Gastrocnemius medialis (tissue), 4 donors: ENCODE results near the gene PADI3. TPM values are rescaled to one million over a fixed set of nuclear protein-coding genes. Genes with fewer than 3 reads are reported as not detected.
"Not testable (repeated sequence)": the region's sequence is repeated elsewhere in the genome, so short reads cannot be mapped to it uniquely, and the experiment has no call there.

Experiments used
- ATAC-seq, 2 donors: fragments of 150-250 bp; one replicate each; pipeline ENCODE4 v1.9.1; 2016
- DNase-seq, 2 donors: peaks; one replicate each; pipeline ENCODE4 v3.0.0-alpha.2; 2019
- H3K27ac ChIP-seq, 4 donors: fragments of 200-600 bp; sonication (generic); 1 replicate in 1 of 4; 2 replicates in 3 of 4; pipeline ENCODE4 v1.5.1; 2016 to 2018; ENCODE audit warnings: mild to moderate bottlenecking in 2 of 4, moderate library complexity in 1 of 4
- H3K27me3 ChIP-seq, 3 donors: fragments of 200-600 bp; sonication (generic) in 2 of 3; 1 replicate in 1 of 3; 2 replicates in 2 of 3; pipeline versions ENCODE4 v1.5.1 to v1.6.0; 2016 to 2019; ENCODE audit warnings: mild to moderate bottlenecking in 1 of 3, moderate library complexity in 1 of 3
- H3K36me3 ChIP-seq, 2 donors: fragments of 200-600 bp; sonication (generic) in 1 of 2; one replicate each; pipeline ENCODE4 v1.5.1; 2017 to 2018
- H3K4me1 ChIP-seq, 2 donors: fragments of 200-600 bp; sonication (generic) in 1 of 2; one replicate each; pipeline ENCODE4 v1.5.1; 2016 to 2017; ENCODE audit warnings: mild to moderate bottlenecking in 2 of 2
- H3K4me3 ChIP-seq, 4 donors: fragments of 200-600 bp; sonication (generic) in 3 of 4; 1 replicate in 1 of 4; 2 replicates in 3 of 4; pipeline ENCODE4 v1.5.1; 2016 to 2019; ENCODE audit warnings: mild to moderate bottlenecking in 2 of 4
- H3K9me3 ChIP-seq, 3 donors: fragments of 200-600 bp; sonication (generic) in 2 of 3; 1 replicate in 1 of 3; 2 replicates in 2 of 3; pipeline ENCODE4 v1.5.1; 2016 to 2019
- POLR2A ChIP-seq, 2 donors: fragments of 450-650 bp; IDR thresholded peaks; one replicate each; pipeline ENCODE4 v1.6.1; 2017; ENCODE audit warnings: antibody characterized with exemption in 2 of 2, mild to moderate bottlenecking in 2 of 2, moderate library complexity in 2 of 2
- in situ Hi-C, 4 donors: fragments of 200-750 bp; cut with MboI; loops; one replicate each; pipeline versions ENCODE4 v1.15.0 to v1.8.0; 2017; ENCODE audit warnings: low sequenced_read_pairs in 4 of 4
- intact Hi-C: fragments of 100-400 bp; cut with DNase I; formaldehyde crosslinking; loops from one replicate; pipeline ENCODE4 v1.15.1; 2023; ENCODE audit warnings: low total_unique reads
- total RNA-seq, 4 donors: library from RNA; depleted of rRNA; stranded (reverse); fragments of >200 nt; gene quantifications; one replicate each; pipeline versions ENCODE4 v1.1.0 to v1.2.3, GENCODE V29; 2016
- TF ChIP-seq, protein P1 (sequence below), 5 experiments: fragments of 450-650 bp in 3 of 5; fragments of 200-600 bp in 2 of 5; sonication (generic) in 2 of 5; IDR thresholded peaks in 4 of 5; conservative IDR thresholded peaks in 1 of 5; 1 replicate in 4 of 5; 2 replicates in 1 of 5; pipeline ENCODE4 v1.5.1; 2016 to 2019; ENCODE audit warnings: antibody characterized with exemption in 5 of 5, mild to moderate bottlenecking in 3 of 5, moderate library complexity in 3 of 5

PADI3 gene
- total RNA-seq, 4 donors from 2014 or later, result not detected

DNA sequence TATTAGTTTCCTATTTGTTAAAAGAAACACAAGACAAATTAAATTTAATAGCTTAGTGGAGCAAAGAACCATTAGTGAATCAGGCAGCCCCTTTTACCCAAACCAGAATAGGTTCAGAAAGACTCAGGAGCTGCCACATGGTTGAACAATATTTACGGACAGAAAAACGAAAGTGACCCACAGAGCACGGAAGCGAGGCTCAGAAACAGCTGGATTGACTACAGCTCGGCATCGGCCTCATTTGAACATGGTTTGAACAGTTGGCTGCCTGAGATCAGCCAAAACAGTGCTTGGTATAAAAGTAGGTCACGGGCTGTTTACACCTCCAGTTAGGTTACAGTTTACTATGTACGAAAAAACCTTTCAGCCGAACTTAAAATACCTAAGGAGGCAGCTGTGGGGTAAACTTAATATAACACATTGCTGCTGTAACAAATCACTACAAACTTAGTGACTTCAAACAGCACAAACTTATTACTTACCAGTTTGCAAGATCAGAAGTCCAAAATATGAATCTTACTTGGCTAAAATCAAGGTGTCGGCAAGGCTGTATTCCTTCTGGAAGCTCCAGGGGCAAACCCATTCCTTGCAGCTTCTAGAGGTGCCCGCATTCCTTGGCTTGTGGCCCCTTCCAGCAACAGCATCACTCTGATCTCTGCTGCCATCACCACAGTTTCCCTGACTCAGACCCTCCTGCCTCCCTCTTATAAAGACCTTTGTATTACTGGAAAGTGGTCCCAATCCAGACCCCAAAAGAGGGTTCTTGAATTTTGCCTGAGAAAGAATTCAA is 70.9 kb downstream of the PADI3 start:
- ATAC-seq (no peak), DNase-seq (no peak)
- intact Hi-C loops, result no loop called here
- Histone ChIP-seq H3K4me3 (no peak overlapping the region), H3K9me3 (no peaks in the 10 kb centered on the region), H3K27ac (no peak overlapping the region), H3K4me1 (no peaks in the 10 kb centered on the region), H3K27me3 (peaks cover 0 to 15% (median 0%) of the 10 kb centered on the region in 3 donors), H3K36me3 (no peaks in the 10 kb centered on the region)
- in situ Hi-C loops, result no loop called here
- no peak for TF ChIP-seq POLR2A (IDR thresholded peaks at IDR 0.05)
- TF ChIP-seq, protein P1, sequence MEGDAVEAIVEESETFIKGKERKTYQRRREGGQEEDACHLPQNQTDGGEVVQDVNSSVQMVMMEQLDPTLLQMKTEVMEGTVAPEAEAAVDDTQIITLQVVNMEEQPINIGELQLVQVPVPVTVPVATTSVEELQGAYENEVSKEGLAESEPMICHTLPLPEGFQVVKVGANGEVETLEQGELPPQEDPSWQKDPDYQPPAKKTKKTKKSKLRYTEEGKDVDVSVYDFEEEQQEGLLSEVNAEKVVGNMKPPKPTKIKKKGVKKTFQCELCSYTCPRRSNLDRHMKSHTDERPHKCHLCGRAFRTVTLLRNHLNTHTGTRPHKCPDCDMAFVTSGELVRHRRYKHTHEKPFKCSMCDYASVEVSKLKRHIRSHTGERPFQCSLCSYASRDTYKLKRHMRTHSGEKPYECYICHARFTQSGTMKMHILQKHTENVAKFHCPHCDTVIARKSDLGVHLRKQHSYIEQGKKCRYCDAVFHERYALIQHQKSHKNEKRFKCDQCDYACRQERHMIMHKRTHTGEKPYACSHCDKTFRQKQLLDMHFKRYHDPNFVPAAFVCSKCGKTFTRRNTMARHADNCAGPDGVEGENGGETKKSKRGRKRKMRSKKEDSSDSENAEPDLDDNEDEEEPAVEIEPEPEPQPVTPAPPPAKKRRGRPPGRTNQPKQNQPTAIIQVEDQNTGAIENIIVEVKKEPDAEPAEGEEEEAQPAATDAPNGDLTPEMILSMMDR (IDR thresholded peaks at IDR 0.05 in 4 of 5, conservative IDR thresholded peaks at IDR 0.05 in 1 of 5), result no peak

DNA sequence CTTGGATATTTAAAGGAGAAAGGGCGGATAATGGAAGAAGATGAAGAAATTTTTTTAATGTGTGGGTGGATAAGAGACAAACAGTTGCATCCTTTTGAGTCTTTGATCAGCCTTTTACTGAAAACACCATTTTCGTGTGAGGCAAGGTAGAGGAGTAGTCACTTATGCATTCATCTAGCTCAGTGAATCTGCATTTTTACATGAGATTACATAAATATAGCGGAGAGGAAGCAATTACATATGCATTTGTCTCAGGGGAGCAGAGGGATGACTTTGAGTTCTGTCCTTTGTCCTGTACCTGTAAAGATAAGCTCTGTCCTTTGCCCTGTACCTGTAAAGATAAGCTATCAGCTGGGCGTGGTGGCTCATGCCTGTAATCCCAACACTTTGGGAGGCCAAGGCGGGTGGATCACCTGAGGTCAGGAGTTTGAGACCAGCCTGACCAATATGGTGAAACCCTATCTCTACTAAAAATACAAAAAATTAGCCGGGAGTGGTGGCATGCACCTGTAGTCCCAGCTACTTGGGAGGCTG is 73.0 kb downstream of the PADI3 start:
- in situ Hi-C loops, intact Hi-C loops: not testable (repeated sequence)

DNA sequence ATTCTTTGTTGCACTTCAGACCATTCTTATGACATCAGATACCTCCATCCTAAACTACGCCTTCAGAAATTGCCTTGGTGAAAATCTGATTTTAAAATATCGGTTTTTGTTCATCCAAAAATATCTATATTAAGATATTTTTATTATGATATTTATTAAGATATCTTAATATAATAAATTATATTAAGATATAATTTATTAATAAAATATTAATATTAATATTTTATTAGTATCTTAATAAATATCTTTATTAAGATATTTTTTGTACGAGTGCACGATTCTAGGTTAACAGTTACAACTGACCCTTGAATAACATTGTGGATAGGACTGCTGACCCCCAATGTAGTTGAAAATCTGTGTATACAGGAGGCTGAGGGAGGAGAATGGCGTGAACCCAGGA is 80.0 kb downstream of the PADI3 start:
- no peak for ATAC-seq
- no peaks in the 10 kb centered on the region for H3K36me3 ChIP-seq
- intact Hi-C loops, result no loop called here
- TF ChIP-seq POLR2A (IDR thresholded peaks at IDR 0.05), result no peak
- TF ChIP-seq, protein P1 (IDR thresholded peaks at IDR 0.05 in 4 of 5, conservative IDR thresholded peaks at IDR 0.05 in 1 of 5), result no peak
- in situ Hi-C loops, result no loop called here
- H3K27me3 ChIP-seq, result peaks cover 8 to 10% (median 9%) of the 10 kb centered on the region in 3 donors
- H3K4me3 ChIP-seq, result no peak overlapping the region
- DNase-seq, result no peak
- H3K27ac ChIP-seq, result no peak overlapping the region
- H3K4me1 ChIP-seq, result no peaks in the 10 kb centered on the region
- H3K9me3 ChIP-seq, result no peaks in the 10 kb centered on the region

More for the DNA sequence above, 73.0 kb downstream of the PADI3 start:
- H3K4me3 ChIP-seq, DNase-seq, H3K9me3 ChIP-seq, H3K27ac ChIP-seq, ATAC-seq, H3K36me3 ChIP-seq, H3K4me1 ChIP-seq: not testable (repeated sequence)
- H3K27me3 ChIP-seq, result peaks cover 0 to 11% (median 0%) of the 10 kb centered on the region in 3 donors

DNA sequence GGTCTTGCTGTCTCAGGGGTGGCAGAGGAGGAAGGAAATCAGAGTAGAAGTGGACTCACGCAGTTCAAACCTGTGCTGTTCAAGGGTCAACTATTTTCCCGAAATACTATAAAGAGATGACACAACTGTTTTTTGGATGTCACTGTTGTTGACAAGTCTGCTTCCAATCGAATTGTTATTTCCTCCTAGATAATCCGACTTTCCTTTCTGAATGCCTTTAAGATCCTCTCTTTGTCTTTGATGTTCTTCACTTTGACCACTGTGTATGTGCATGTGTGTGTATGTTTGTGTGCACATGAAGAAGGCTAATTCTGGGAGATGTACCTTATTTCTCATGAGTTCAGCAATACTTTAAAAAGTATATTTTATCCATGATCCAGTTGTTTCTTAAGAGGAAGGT is 80.7 kb downstream of the PADI3 start:
- TF ChIP-seq, protein P1 (IDR thresholded peaks at IDR 0.05 in 4 of 5, conservative IDR thresholded peaks at IDR 0.05 in 1 of 5), result no peak
- no peak for TF ChIP-seq POLR2A (IDR thresholded peaks at IDR 0.05)
- DNase-seq (no peak), ATAC-seq (no peak)
- Histone ChIP-seq H3K9me3 (no peaks in the 10 kb centered on the region), H3K27me3 (peaks cover 8 to 10% (median 9%) of the 10 kb centered on the region in 3 donors), H3K4me3 (no peak overlapping the region), H3K27ac (no peak overlapping the region), H3K36me3 (no peaks in the 10 kb centered on the region), H3K4me1 (no peaks in the 10 kb centered on the region)
- intact Hi-C loops, result no loop called here
- in situ Hi-C loops, result loop anchor here in 3 of 4 donors (10.0 kb wide), 1 partner anchor 205 kb away; no protein-coding TSS in a partner anchor

DNA sequence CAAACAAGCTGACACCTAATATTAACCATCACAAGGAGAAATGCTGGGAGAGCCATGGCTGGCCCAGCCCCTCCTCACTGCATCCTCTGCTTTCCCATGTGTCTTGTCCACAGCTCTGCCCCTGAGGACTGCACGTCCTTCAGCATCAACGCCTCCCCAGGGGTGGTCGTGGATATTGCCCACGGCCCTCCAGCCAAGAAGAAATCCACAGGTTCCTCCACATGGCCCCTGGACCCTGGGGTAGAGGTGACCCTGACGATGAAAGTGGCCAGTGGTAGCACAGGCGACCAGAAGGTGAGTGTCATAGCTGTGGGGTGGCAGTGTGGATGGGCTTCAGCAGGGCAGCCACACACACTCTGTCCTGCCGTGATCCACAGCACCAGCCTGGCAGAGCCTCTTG is 82.0 kb downstream of the PADI3 start:
- no peaks in the 10 kb centered on the region for H3K9me3 ChIP-seq
- H3K27me3 ChIP-seq, result peaks cover 8 to 10% (median 9%) of the 10 kb centered on the region in 3 donors
- H3K27ac ChIP-seq, result no peak overlapping the region
- no peak overlapping the region for H3K4me3 ChIP-seq
- intact Hi-C loops, result no loop called here
- in situ Hi-C loops, result loop anchor here in 3 of 4 donors (10.0 kb wide), 1 partner anchor 206 kb away; no protein-coding TSS in a partner anchor
- no peaks in the 10 kb centered on the region for H3K4me1 ChIP-seq
- DNase-seq, result no peak
- no peaks in the 10 kb centered on the region for H3K36me3 ChIP-seq
- ATAC-seq, result no peak
- TF ChIP-seq POLR2A (IDR thresholded peaks at IDR 0.05), result no peak
- TF ChIP-seq, protein P1 (IDR thresholded peaks at IDR 0.05 in 4 of 5, conservative IDR thresholded peaks at IDR 0.05 in 1 of 5), result no peak
